HepG2 (cell line): ENCODE results near the gene CGNL1. TPM values are rescaled to one million over a fixed set of nuclear protein-coding genes. Genes with fewer than 3 reads are reported as not detected.

Experiments
- ATAC-seq: fragments of 200-7000 bp; cut with Tn5 transposase; 3 replicates; pipeline ENCODE4 v1.9.1; 2020; ENCODE audit warnings: mild to moderate bottlenecking, moderate library complexity
- BruUV-seq: library from RNA; stranded (reverse); fragments of 400-500 nt; replicated peaks from 2 replicates; lab custom pipeline; 2021; lab: Mats Ljungman, UMichigan
- CTCF ChIA-PET: fragments of 300-600 bp; formaldehyde crosslinking; extraction: SDS; loops from one replicate; lab custom pipeline; 2021; ENCODE audit warnings: low total read pairs, inconsistent platforms, low intra/inter-chr PET ratio; lab: Yijun Ruan, JAX
- POLR2A ChIA-PET: fragments of 350-600 bp; sonication (Branson Sonifier 250); formaldehyde crosslinking; loops from one replicate; lab custom pipeline; 2020; ENCODE audit warnings: antibody characterized with exemption, inconsistent platforms; lab: Yijun Ruan, JAX
- DNase-seq: peaks from one replicate; pipeline ENCODE4 v3.0.0-alpha.2; 2015; ENCODE audit warnings: low spot score
- FAIRE-seq: peaks from 3 replicates; lab custom pipeline; 2011; peaks lifted over from hg19 to GRCh38; lab: Jason Lieb, UNC
- H2AFZ ChIP-seq: one replicate; pipeline ENCODE4 v1.6.1; 2011; ENCODE audit warnings: low read length, inconsistent platforms
- H3K27ac ChIP-seq: fragments of 300-600 bp; 3 replicates; pipeline ENCODE4 v1.8.0; 2011; ENCODE audit warnings: mixed run types, mild to moderate bottlenecking, mixed read lengths, low read length, inconsistent platforms; ENCODE audit not compliant: insufficient read depth; ENCODE audit errors: extremely low read length
- H3K27me3 ChIP-seq, 2 experiments: fragments of 200-600 bp in 1 of 2; 2 replicates in 1 of 2; 3 replicates in 1 of 2; pipeline versions ENCODE4 v1.6.0 to v1.8.0; 2011; ENCODE audit warnings: low read length in 2 of 2, mild to moderate bottlenecking in 2 of 2, moderate library complexity in 2 of 2, inconsistent platforms in 1 of 2; ENCODE audit not compliant: insufficient read depth in 2 of 2, control insufficient read depth in 1 of 2
- H3K36me3 ChIP-seq, 2 experiments: fragments of 200-600 bp in 1 of 2; replicated peaks in 1 of 2; 2 replicates in 1 of 2; 3 replicates in 1 of 2; pipeline versions ENCODE4 v1.5.1 to v1.8.0; 2011; ENCODE audit warnings: low read length in 2 of 2, inconsistent platforms in 1 of 2; ENCODE audit not compliant: insufficient read depth in 2 of 2, control insufficient read depth in 1 of 2
- H3K4me1 ChIP-seq: 2 replicates; pipeline ENCODE4 v1.5.1; 2012; ENCODE audit warnings: low read length, inconsistent platforms; ENCODE audit not compliant: insufficient read depth
- H3K4me2 ChIP-seq: 2 replicates; pipeline ENCODE4 v1.6.0; 2011; ENCODE audit warnings: low read depth, low read length, inconsistent platforms
- H3K4me3 ChIP-seq, 3 experiments: fragments of 200-600 bp in 1 of 3; sonication (generic), shearing (Covaris generic) in 1 of 3; replicated peaks in 1 of 3; 2 replicates each; pipeline ENCODE4 v1.5.1; 2011 to 2016; ENCODE audit warnings: low read length in 3 of 3, inconsistent platforms in 2 of 3, low read depth in 2 of 3, mild to moderate bottlenecking in 2 of 3, control low read depth in 1 of 3, mixed read lengths in 1 of 3; ENCODE audit not compliant: insufficient read depth in 1 of 3
- H3K79me2 ChIP-seq: one replicate; pipeline ENCODE4 v1.6.1; 2011; ENCODE audit warnings: low read length, inconsistent platforms; ENCODE audit not compliant: insufficient read depth
- H3K9ac ChIP-seq: 2 replicates; pipeline ENCODE4 v1.6.0; 2011; ENCODE audit warnings: mild to moderate bottlenecking, low read depth, low read length, inconsistent platforms; ENCODE audit not compliant: insufficient read depth
- H3K9me3 ChIP-seq: 2 replicates; pipeline ENCODE4 v1.5.1; 2012; ENCODE audit warnings: mild to moderate bottlenecking, low read length
- H4K20me1 ChIP-seq: 2 replicates; pipeline ENCODE4 v1.6.0; 2011; ENCODE audit warnings: inconsistent platforms, mild to moderate bottlenecking, low read length, moderate library complexity; ENCODE audit not compliant: insufficient read depth
- ATM ChIP-seq: fragments of 450-650 bp; IDR thresholded peaks from 2 replicates; pipeline ENCODE4 v1.7.1; 2017; ENCODE audit warnings: mild to moderate bottlenecking, borderline replicate concordance
- CEBPB ChIP-seq: IDR thresholded peaks from 2 replicates; pipeline ENCODE4 v1.6.1; 2011; ENCODE audit warnings: low read depth, low read length, improper control_type of control experiment, borderline replicate concordance
- GABPA ChIP-seq, 2 experiments: IDR thresholded peaks; 2 replicates each; pipeline ENCODE4 v1.6.1; 2011 to 2016; ENCODE audit warnings: low read depth in 2 of 2, low read length in 1 of 2, missing biosample characterization in 1 of 2, missing genetic modification characterization in 1 of 2
- GABPB1 ChIP-seq: IDR thresholded peaks from 2 replicates; pipeline ENCODE4 v1.6.1; 2016; ENCODE audit warnings: mild to moderate bottlenecking, missing genetic modification reagents, moderate library complexity, missing compliant biosample characterization
- HNRNPUL1 ChIP-seq: fragments of 200-400 bp; formaldehyde crosslinking; IDR thresholded peaks from 2 replicates; pipeline ENCODE4 v1.6.1; 2017; ENCODE audit warnings: low read depth, mild to moderate bottlenecking, low read length, moderate library complexity
- RFXAP ChIP-seq: sonication (generic); formaldehyde crosslinking; IDR thresholded peaks from 2 replicates; pipeline ENCODE4 v1.4.0; 2020; ENCODE audit warnings: missing genetic modification reagents, borderline replicate concordance
- SALL1 ChIP-seq: sonication (generic); formaldehyde crosslinking; IDR thresholded peaks from 2 replicates; pipeline ENCODE4 v1.8.0; 2022; ENCODE audit warnings: mild to moderate bottlenecking, missing genetic modification reagents
- ZFYVE20 ChIP-seq: sonication (generic); formaldehyde crosslinking; IDR thresholded peaks from 2 replicates; pipeline ENCODE4 v1.8.0; 2023; ENCODE audit warnings: low read depth, mild to moderate bottlenecking, moderate library complexity, missing genetic modification reagents, borderline replicate concordance
- ZIK1 ChIP-seq: sonication (generic); formaldehyde crosslinking; IDR thresholded peaks from 2 replicates; pipeline ENCODE4 v1.5.0; 2020; ENCODE audit warnings: mild to moderate bottlenecking, low read depth, missing genetic modification reagents, borderline replicate concordance
- ZNF3 ChIP-seq: IDR thresholded peaks from 2 replicates; pipeline ENCODE4 v1.7.0; 2017; ENCODE audit warnings: inconsistent platforms
- ZNF510 ChIP-seq: sonication (generic); formaldehyde crosslinking; IDR thresholded peaks from 2 replicates; pipeline ENCODE4 v1.4.0; 2020; ENCODE audit warnings: low read depth, mild to moderate bottlenecking, missing genetic modification reagents
- ZNF598 ChIP-seq: sonication (generic); formaldehyde crosslinking; IDR thresholded peaks from 2 replicates; pipeline ENCODE4 v1.5.1; 2020; ENCODE audit warnings: mild to moderate bottlenecking, missing genetic modification reagents, borderline replicate concordance
- WGBS: methylation state at CpG from one replicate; pipeline ENCODE4 v1.1.6; 2017; ENCODE audit warnings: low lambda C conversion rate; 5-methylcytosine and 5-hydroxymethylcytosine counted together
- in situ Hi-C: cut with HindIII; loops from 2 replicates; pipeline ENCODE4 v1.10.0; 2017; ENCODE audit warnings: low pct_unique_long_range_greater_than_20kb; ENCODE audit not compliant: extremely low pct_ligation_motif_present
- intact Hi-C: fragments of 100-400 bp; cut with micrococcal nuclease; formaldehyde crosslinking; loops from one replicate; pipeline ENCODE4 v1.10.0; 2022; ENCODE audit not compliant: unreplicated experiment
- polyA plus RNA-seq, 8 experiments: library from polyadenylated mRNA; depleted of rRNA in 3 of 8; stranded (reverse) in 7 of 8; unstranded in 1 of 8; fragments of >200 nt; fragmentation: Illumina TruSeq in 4 of 8; extraction: Trizol in 4 of 8; gene quantifications; 2 replicates each; pipeline versions ENCODE4 v1.2.1 to v1.2.3, GENCODE V29; 2011 to 2016; ENCODE audit warnings: low read depth in 4 of 8, missing spikeins in 1 of 8, mixed read lengths in 1 of 8; ENCODE audit not compliant: insufficient read depth in 1 of 8
- total RNA-seq, 5 experiments: library from RNA; depleted of rRNA; stranded (reverse); fragments of >200 nt; fragmentation: Illumina TruSeq; extraction: Trizol; gene quantifications; 2 replicates each; pipeline ENCODE4 v1.2.3, GENCODE V29; 2016; ENCODE audit warnings: low read depth in 1 of 5

CGNL1 gene
- total and polyA plus RNA-seq, 2 of the 13 experiments (the other 11 are each of a cell fraction or from before 2014, with no cell fraction given) = 5.6 to 15.6 TPM

DNA sequence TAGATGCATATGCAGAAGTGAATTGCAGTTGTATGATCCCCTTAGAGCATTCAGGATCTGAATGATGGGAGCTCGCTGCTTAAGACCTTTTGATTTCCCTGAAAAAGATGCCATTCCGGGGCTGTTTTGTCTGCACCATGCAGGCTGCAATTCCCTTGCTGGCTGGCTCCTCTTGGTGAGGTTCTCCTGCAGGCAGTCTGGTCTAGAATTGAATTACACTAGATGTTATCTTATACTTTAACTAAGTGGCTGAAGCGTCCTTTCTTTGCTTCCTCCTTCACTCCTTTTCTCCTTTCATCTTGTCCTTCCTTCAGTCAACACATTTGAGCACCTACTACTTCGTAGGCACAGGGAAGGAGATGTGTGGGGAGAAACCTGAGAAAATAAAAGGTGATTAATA lies 196.8 kb downstream of the CGNL1 start:
- ChIA-PET CTCF (no interaction called here), POLR2A (no interaction called here)
- H3K9me3 ChIP-seq = no peaks in the 10 kb centered on the region
- no peak for TF ChIP-seq GABPA (IDR thresholded peaks at IDR 0.05; ENCODE audit: low read depth, low read length)
- no peak for TF ChIP-seq GABPA (CRISPR knock-in tag; IDR thresholded peaks at IDR 0.05; ENCODE audit: low read depth)
- TF ChIP-seq ZNF598 (CRISPR knock-in tag) = no peak
- TF ChIP-seq CEBPB = no peak
- TF ChIP-seq SALL1 (CRISPR knock-in tag) = no peak
- TF ChIP-seq RFXAP (CRISPR knock-in tag) = no peak
- no peak for TF ChIP-seq ZFYVE20 (CRISPR knock-in tag)
- TF ChIP-seq ZNF3 (CRISPR knock-in tag) = no peak
- no peak for TF ChIP-seq HNRNPUL1
- TF ChIP-seq ATM = no peak
- no peak for TF ChIP-seq ZNF510 (CRISPR knock-in tag)
- TF ChIP-seq ZIK1 = no peak
- no peak for TF ChIP-seq GABPB1
- in situ Hi-C loops = no loop called here
- no peak overlapping the region for H3K27ac ChIP-seq
- no peak overlapping the region for H3K4me3 ChIP-seq
- BruUV-seq = no TSS peak
- no peaks in the 10 kb centered on the region for H3K4me1 ChIP-seq
- H4K20me1 ChIP-seq = no peaks in the 10 kb centered on the region
- 11% methylated on average over 4 of the region's 4 CpGs for WGBS
- no peak overlapping the region for H2AFZ ChIP-seq
- H3K9ac ChIP-seq = no peak overlapping the region
- no peak for DNase-seq
- H3K79me2 ChIP-seq = no peaks in the 10 kb centered on the region
- intact Hi-C loops = no loop called here
- no peak overlapping the region for H3K4me2 ChIP-seq
- FAIRE-seq = no peak
- 0 out of 5 replicates have a peak, but pooled peaks cover 0 to 3% of the 10 kb centered on the region in 2 experiments for H3K27me3 ChIP-seq
- H3K36me3 ChIP-seq = no peaks in the 10 kb centered on the region
- ATAC-seq = no peak
